ENCODE results near the gene TSTD1.
"Not testable (repeated sequence)": the region's sequence is repeated elsewhere in the genome, so short reads cannot be mapped to it uniquely, and the experiment has no call there.

GRCh38 chr1:160992036-160992435 is 46.7 kb downstream of the TSTD1 start:
- TF ChIP-seq CTCF (conservative IDR thresholded peaks at IDR 0.05; ENCODE audit: low read depth in 2 of 2); STAT1 (IDR thresholded peaks at IDR 0.05; ENCODE audit: unreplicated experiment): not testable (repeated sequence)
